Suppressor macrophage treated with lipopolysaccharide for 1 hour (primary cell): ENCODE data around the gene C11orf24.
A peak's percentile ranks its signal among the peaks of the same experiment; 100 is the strongest.
"Not testable (repeated sequence)": the region's sequence is repeated elsewhere in the genome, so short reads cannot be mapped to it uniquely, and the experiment has no call there.

Experiments
- DNase-seq, 3 donors: peaks; one replicate each; pipeline ENCODE4 v3.0.0-alpha.2; 2020 to 2022

Gene C11orf24

DNA sequence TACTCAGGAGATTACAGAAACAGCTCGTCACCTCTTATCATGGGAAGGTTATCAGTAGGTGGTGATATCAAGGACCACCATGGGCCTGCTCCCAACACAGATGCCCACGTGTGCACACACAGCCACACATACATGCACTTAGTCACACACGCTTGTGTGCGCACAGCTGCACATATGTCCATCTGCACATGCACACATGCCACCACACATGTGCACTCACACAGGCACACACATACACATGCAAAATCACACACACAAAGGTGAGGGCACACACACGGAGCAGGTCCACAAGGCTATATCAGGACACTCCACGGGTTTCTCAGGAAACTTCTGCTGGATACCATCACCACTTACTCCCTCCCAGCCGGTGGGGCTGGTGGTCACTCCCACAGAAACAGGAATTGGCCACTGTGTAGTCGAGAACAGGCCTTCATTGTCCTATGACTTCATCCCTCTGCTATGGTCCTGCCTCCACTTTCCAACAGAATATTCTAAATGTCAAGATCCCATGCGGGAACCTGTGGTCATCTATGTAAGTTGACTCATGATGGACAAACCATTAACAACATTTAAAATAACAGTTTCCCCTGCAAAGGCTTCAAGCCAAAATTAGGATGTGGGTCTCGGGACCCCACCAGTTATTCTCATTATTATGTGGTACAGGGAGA is 2.2 kb downstream of the C11orf24 start:
- DNase-seq: peak in 1 of 3 donors; percentile 28

DNA sequence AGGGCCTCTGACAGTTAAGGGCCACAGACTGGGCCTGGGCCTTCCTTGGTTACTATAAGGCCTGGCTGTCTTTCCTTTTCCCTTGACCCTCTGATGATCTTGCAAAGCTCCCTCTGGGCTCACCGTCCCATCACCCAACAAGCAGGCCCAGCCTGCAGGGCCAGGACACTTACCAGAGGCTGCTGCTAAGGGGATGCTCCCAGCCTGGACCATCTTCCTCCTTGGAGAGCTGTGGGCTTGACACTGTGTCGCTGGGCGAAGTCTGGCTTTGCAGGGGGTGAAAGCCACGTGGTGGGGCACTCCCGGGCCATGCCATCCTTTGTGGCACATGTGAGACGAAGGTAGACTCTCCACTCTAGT is 3.9 kb downstream of the C11orf24 start:
- DNase-seq: no peak

DNA sequence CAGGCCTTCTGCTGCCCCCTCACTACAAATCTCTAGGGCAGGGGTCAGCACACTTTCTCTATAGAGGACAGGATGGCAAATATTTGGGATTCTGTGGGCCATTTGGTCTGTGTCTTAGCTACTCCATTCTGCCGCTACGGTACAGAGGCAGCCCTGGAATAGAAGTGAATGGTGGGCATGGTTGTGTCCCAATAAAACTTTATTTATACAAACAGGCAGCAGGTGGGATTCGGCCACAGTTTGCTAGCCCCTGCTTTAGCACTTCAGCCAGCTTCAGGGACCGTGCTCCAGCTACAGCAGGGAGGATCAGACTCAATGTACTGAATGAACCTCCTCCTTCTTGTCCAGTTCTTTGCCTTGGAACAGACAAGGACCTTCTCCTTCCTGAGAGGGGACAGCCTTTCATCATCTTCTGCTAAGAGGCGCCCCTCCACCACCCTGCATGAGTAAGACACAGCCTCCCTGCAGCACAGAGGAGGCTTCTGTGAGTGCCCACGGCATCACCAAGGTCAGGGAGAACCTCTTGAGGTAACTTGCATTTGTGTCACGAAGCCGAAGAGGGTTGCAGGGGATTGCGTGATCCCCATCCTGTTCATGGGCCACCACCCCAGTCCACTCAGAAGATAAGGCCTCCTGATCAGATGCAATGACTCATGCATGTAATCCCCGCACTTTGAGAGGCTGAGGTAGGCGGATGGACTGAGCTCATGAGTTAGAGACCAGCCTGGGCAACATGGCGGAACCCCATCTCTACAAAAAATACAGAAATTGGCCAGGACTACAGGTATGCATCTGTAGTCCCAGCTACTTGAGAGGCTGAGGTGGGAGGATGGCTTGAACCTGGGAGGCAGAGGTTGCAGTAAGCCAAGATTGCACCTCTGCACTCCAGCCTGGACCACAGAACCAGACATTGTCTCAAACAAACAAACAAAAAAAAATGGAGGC is 4.6 kb downstream of the C11orf24 start:
- peak; percentile 37 to 51 (median 45) for DNase-seq

GRCh38 chr11:68266121-68266891 is 5.5 kb downstream of the C11orf24 start:
- DNase-seq: peak; percentile 27 to 35 (median 32)

GRCh38 chr11:68264741-68265540 is 6.8 kb downstream of the C11orf24 start:
- no peak for DNase-seq

DNA sequence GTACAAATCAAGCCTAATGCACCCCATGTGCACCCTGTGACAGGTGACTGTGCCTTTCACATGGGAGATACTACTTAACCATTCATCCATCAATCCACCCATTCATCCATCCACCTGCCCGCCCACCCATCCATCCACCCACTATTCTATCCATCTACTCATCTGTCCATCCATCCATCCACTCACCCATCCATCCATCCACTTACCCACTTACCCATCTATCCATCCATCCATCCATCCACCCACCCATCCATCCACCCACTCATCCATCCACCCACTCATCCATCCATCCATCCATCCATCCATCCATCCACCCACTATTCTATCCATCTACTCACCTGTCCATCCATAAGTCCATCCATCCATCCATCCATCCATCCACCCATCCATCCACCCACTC is 7.5 kb downstream of the C11orf24 start:
- DNase-seq: no peak

GRCh38 chr11:68263444-68264035 is 8.2 kb downstream of the C11orf24 start:
- DNase-seq: no peak

DNA sequence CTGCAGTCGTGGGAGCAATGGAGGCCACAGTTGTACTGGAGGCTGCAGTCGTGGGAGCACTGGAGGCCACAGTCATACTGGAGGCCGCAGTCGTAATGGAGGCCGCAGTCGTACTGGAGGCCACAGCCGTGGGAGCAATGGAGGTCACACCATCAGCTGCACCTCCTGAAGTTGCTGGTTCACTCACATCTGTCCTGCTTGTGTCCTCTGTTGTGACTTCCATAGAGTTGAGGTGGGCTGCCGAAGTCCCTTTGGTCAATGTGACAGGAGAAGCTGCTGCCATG is 9.3 kb downstream of the C11orf24 start:
- DNase-seq: no peak

DNA sequence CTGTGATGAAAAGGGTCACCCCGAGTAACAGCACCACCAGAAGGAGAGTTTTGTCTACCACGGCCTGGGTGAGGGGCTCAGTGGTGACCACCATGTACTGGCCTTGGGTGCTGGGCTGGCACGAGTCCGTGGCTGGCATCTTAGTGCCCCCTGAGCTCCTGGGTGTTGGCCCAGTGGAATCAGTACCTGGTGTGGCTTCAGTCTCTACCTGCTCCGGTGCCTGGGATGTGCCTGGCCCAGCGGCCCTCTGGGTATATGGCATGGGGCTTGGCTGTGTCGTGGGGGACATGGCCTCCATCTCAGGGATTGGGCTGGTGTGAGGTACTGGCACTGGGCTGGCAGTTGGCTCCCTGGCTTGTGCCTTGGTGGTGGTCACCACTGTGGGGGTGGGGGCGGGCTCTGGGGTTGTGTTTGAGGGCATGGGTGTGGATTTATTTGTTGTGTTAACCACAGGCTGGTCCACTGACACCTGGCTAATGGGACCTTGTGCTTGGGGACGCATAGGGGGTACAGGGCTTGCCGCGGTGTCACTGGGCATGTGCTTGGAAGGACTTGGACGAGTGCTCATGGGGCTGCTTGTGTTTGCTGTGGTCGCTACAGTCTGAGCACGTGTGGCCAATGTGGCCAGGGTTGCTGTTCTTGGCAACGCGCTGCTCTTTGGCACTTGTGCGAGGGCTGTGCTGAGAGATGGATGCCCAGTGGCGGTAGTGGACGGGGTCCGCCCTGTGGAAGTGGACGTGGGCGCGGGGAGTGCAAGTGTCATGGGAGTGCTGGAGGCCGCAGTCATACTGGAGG is 9.8 kb downstream of the C11orf24 start:
- no peak for DNase-seq

- no peak for DNase-seq
Measured at GRCh38 chr11:68261006-68261405, 10.8 kb downstream of the C11orf24 start.

- no peak for DNase-seq
Measured at GRCh38 chr11:68260484-68260883, 11.3 kb downstream of the C11orf24 start.

DNA sequence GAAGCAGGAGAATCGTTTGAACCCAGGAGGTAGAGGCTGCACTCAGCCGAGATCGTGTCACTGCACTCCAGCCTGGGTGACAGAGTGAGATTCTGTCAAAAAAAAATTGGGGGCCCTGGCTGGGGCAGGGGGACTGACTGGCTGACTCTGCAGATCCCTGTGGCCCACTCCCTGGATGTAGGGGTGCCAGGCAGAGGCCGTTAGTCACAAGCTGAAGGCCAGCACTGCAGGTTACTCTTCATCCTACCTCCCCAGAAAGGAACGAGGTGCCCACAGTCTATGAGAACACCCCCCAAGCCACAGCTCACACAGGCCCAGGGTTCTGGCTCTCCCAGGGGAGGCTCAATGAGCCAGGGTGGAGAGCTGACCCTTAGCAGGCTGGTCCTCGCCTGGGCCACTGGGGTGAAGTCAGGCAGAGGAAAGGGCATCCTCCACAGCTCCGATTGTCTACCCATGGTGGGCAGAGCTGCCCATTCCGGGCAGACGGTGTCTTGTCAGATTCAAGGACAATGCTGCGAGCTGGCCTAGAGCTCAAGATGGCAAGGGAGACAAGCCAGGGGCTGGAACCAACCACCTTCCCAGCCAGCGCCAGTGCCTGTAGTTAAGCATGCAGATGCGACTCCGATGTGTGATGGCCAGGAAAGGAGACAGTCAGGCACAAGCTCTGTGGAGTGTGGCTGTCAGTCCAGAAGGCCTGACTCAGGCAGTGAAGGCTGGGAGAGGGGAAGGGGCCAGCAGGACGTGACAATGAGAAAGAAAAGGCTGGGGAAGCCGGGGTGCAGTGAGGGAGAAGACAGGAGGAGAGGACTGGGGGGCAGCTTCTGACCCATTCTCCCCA is 12.4 kb downstream of the C11orf24 start:
- no peak for DNase-seq

- DNase-seq: no peak
Measured at GRCh38 chr11:68258363-68258765, 13.4 kb downstream of the C11orf24 start.

DNA sequence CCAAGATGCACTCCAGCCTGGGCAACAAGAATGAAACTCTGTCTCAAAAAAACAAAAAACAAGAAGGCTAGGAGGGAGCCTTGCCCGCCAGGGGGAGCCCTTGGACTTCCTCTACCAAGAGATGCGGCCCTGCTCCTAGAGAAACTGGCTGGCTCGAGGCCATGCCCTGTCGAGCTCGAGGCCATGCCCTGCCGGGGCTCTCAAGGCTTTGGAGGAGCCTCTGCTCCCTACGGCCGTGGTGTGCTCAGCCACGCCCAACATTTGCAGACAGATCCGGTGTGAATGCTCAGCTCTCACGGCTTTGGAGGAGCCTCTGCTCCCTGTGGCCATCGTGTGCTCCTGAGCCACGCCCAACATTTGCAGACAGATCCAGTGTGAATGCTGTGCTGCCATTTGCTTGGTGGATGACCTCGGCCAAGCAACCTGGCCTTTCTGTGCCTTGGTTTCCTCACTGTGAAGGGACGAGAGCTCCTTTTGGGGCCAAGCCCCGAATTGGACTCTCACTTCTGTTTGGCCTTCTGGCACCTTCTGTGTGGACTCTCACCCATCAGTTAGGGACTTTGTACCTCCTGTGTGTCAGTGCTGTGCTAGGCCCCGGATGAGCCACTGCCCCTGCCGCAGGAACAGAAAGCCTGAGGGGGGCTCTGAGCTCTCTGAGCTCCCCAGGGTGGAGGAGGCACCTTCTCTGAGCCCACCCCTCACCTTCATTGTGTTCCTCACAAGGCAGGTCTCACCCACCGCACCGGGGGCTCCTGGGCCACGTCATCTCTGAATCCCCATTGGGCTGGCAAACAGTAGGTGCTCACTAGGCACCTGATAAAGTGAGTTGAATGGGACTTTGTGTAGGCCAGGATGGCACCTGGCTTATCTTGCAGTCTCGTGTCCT is 14.1 kb downstream of the C11orf24 start:
- peak; percentile 93 to 97 (median 95) for DNase-seq

GRCh38 chr11:68256331-68256741 is 15.4 kb downstream of the C11orf24 start:
- no peak for DNase-seq

- DNase-seq: no peak
Measured at GRCh38 chr11:68255526-68255925, 16.2 kb downstream of the C11orf24 start.

- no peak for DNase-seq
Measured at GRCh38 chr11:68254421-68254820, 17.4 kb downstream of the C11orf24 start.

DNA sequence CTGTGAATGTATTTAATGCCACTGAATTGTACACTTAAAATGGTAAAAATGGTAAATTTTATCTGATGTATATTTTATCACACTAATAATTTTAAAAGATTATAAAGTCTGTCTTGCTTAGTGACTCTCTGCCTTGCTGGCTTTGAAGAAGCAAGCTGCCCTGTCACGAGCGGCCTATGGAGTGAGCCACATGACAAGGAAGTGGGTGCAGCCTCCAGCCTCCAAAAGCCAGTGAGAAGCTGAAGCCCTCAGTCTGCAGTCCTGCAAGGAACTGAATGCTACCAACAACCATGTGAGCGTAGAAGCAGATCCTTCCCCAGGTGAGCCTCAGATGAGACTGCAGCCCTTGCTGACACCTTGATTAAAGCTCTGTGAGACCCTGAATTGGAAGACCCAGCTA is 20.0 kb downstream of the C11orf24 start:
- peak; percentile 22 to 37 (median 33) for DNase-seq

GRCh38 chr11:68244912-68245311 is 26.9 kb downstream of the C11orf24 start:
- DNase-seq: not testable (repeated sequence)
